H9 (cell line): ENCODE results near the gene NTSR2. TPM values are rescaled to one million over a fixed set of nuclear protein-coding genes. Genes with fewer than 3 reads are reported as not detected.

Source experiments
- DNase-seq: peaks from one replicate; pipeline ENCODE4 v3.0.0-alpha.2; 2017
- H2AFZ ChIP-seq: one replicate; pipeline ENCODE4 v1.6.1; 2013; ENCODE audit warnings: mild to moderate bottlenecking, low read length, control low read depth, moderate library complexity
- H2AK5ac ChIP-seq: 2 replicates; pipeline ENCODE4 v1.6.1; 2013; ENCODE audit warnings: low read length, control low read depth, mixed read lengths; ENCODE audit not compliant: insufficient read length
- H2BK120ac ChIP-seq: one replicate; pipeline ENCODE4 v1.6.1; 2013; ENCODE audit warnings: low read depth, mild to moderate bottlenecking, low read length, control low read depth, inconsistent platforms; ENCODE audit not compliant: poor library complexity, severe bottlenecking
- H2BK12ac ChIP-seq: 2 replicates; pipeline ENCODE4 v1.6.1; 2013; ENCODE audit warnings: low read length, control low read depth, mixed read lengths, low read depth; ENCODE audit not compliant: insufficient read length
- H2BK15ac ChIP-seq: 2 replicates; pipeline ENCODE4 v1.6.1; 2013; ENCODE audit warnings: low read depth, low read length, control low read depth
- H2BK20ac ChIP-seq: one replicate; pipeline ENCODE4 v1.6.1; 2013; ENCODE audit warnings: low read depth, mild to moderate bottlenecking, low read length, control low read depth, inconsistent platforms; ENCODE audit not compliant: poor library complexity, severe bottlenecking
- H2BK5ac ChIP-seq: 2 replicates; pipeline ENCODE4 v1.6.1; 2013; ENCODE audit warnings: low read length, control low read depth, mixed read lengths; ENCODE audit not compliant: insufficient read length
- H3K14ac ChIP-seq: 2 replicates; pipeline ENCODE4 v1.6.1; 2013; ENCODE audit warnings: low read length, control low read depth; ENCODE audit not compliant: insufficient read depth
- H3K18ac ChIP-seq: 2 replicates; pipeline ENCODE4 v1.6.1; 2013; ENCODE audit warnings: low read depth, mild to moderate bottlenecking, mixed read lengths, low read length, control low read depth; ENCODE audit not compliant: insufficient read length
- H3K23ac ChIP-seq: 2 replicates; pipeline ENCODE4 v1.6.1; 2013; ENCODE audit warnings: low read length, control low read depth, mixed read lengths, low read depth; ENCODE audit not compliant: insufficient read length
- H3K23me2 ChIP-seq: 2 replicates; pipeline ENCODE4 v1.6.1; 2013; ENCODE audit warnings: low read depth, mild to moderate bottlenecking, mixed read lengths, low read length, control low read depth; ENCODE audit not compliant: insufficient read length, poor library complexity, severe bottlenecking
- H3K27ac ChIP-seq: 2 replicates; pipeline ENCODE4 v1.5.1; 2013; ENCODE audit warnings: low read length, control low read depth, mixed read lengths, low read depth; ENCODE audit not compliant: insufficient read length
- H3K27me3 ChIP-seq: 2 replicates; pipeline ENCODE4 v1.6.1; 2013; ENCODE audit warnings: low read length, control low read depth, inconsistent platforms; ENCODE audit not compliant: insufficient read depth
- H3K4ac ChIP-seq: 2 replicates; pipeline ENCODE4 v1.6.1; 2013; ENCODE audit warnings: low read depth, mild to moderate bottlenecking, control low read depth, inconsistent platforms, low read length, moderate library complexity
- H3K4me1 ChIP-seq: 2 replicates; pipeline ENCODE4 v1.6.1; 2013; ENCODE audit warnings: low read length, control low read depth, inconsistent platforms; ENCODE audit not compliant: insufficient read depth
- H3K4me2 ChIP-seq: 2 replicates; pipeline ENCODE4 v1.6.1; 2013; ENCODE audit warnings: low read length, control low read depth, mixed read lengths; ENCODE audit not compliant: insufficient read length, insufficient read depth
- H3K56ac ChIP-seq: 2 replicates; pipeline ENCODE4 v1.6.1; 2013; ENCODE audit warnings: low read depth, mild to moderate bottlenecking, mixed read lengths, low read length, control low read depth; ENCODE audit not compliant: insufficient read length
- H3K79me1 ChIP-seq: 2 replicates; pipeline ENCODE4 v1.6.1; 2013; ENCODE audit warnings: low read depth, mild to moderate bottlenecking, moderate library complexity, low read length, control low read depth, inconsistent platforms; ENCODE audit not compliant: insufficient read depth, poor library complexity, severe bottlenecking
- H3K79me2 ChIP-seq: 2 replicates; pipeline ENCODE4 v1.6.1; 2013; ENCODE audit warnings: low read length, control low read depth, inconsistent platforms; ENCODE audit not compliant: insufficient read depth
- H3K9ac ChIP-seq: 2 replicates; pipeline ENCODE4 v1.6.1; 2013; ENCODE audit warnings: low read length, control low read depth, mixed read lengths; ENCODE audit not compliant: insufficient read length; ENCODE audit errors: extremely low read depth
- H3K9me3 ChIP-seq: one replicate; pipeline ENCODE4 v1.6.1; 2013; ENCODE audit warnings: low read depth, low read length, inconsistent platforms; ENCODE audit not compliant: control insufficient read depth
- H3T11ph ChIP-seq: one replicate; pipeline ENCODE4 v1.6.1; 2013; ENCODE audit warnings: mild to moderate bottlenecking, low read length, control low read depth, inconsistent platforms
- H4K20me1 ChIP-seq: one replicate; pipeline ENCODE4 v1.6.1; 2013; ENCODE audit not compliant: control insufficient read depth, insufficient read length, insufficient read depth
- H4K5ac ChIP-seq: 2 replicates; pipeline ENCODE4 v1.6.1; 2013; ENCODE audit warnings: low read depth, mild to moderate bottlenecking, mixed read lengths, low read length, control low read depth; ENCODE audit not compliant: insufficient read length
- H4K8ac ChIP-seq: replicated peaks from 2 replicates; pipeline ENCODE4 v1.6.1; 2013; ENCODE audit warnings: low read length, control low read depth, mixed read lengths, low read depth; ENCODE audit not compliant: insufficient read length
- H4K91ac ChIP-seq: 2 replicates; pipeline ENCODE4 v1.6.1; 2013; ENCODE audit warnings: low read depth, mild to moderate bottlenecking, moderate library complexity, mixed read lengths, low read length, control low read depth; ENCODE audit not compliant: insufficient read length
- H3K27ac Mint-ChIP-seq, 3 experiments: 2 replicates in 2 of 3; 3 replicates in 1 of 3; pipeline ENCODE4 v1.8.0; 2020 to 2021; ENCODE audit warnings: mixed read lengths in 3 of 3, mild to moderate bottlenecking in 1 of 3, moderate library complexity in 1 of 3
- H3K27me3 Mint-ChIP-seq: 2 replicates; pipeline ENCODE4 v1.8.0; 2021; ENCODE audit warnings: low read depth, mild to moderate bottlenecking, moderate library complexity, mixed read lengths
- H3K36me3 Mint-ChIP-seq, 3 experiments: 2 replicates in 2 of 3; 3 replicates in 1 of 3; pipeline ENCODE4 v1.8.0; 2020 to 2021; ENCODE audit warnings: low read depth in 3 of 3, mixed read lengths in 3 of 3; ENCODE audit not compliant: insufficient read depth in 1 of 3
- H3K4me1 Mint-ChIP-seq, 2 experiments: 2 replicates each; pipeline ENCODE4 v1.8.0; 2020; ENCODE audit warnings: mixed read lengths in 2 of 2
- H3K4me3 Mint-ChIP-seq, 2 experiments: 2 replicates in 1 of 2; 3 replicates in 1 of 2; pipeline ENCODE4 v1.8.0; 2020 to 2021; ENCODE audit warnings: mild to moderate bottlenecking in 2 of 2, mixed read lengths in 2 of 2, moderate library complexity in 1 of 2
- H3K9me3 Mint-ChIP-seq, 2 experiments: 2 replicates in 1 of 2; 3 replicates in 1 of 2; pipeline ENCODE4 v1.8.0; 2020; ENCODE audit warnings: mild to moderate bottlenecking in 2 of 2, mixed read lengths in 2 of 2, moderate library complexity in 1 of 2
- WGBS: extraction: QIAGEN DNeasy Blood & Tissue Kit; methylation state at CpG from one replicate; pipeline ENCODE4 v1.1.7; 2013; ENCODE audit warnings: missing lambda C conversion rate, low lambda C conversion rate, mixed read lengths; ENCODE audit not compliant: insufficient read length; ENCODE audit errors: extremely low coverage; 5-methylcytosine and 5-hydroxymethylcytosine counted together
- total RNA-seq: library from RNA; stranded (reverse); gene quantifications from 2 replicates; pipeline ENCODE4 v1.2.1, GENCODE V29; 2021
- TF ChIP-seq, protein P1 (sequence below): fragments of 200-600 bp; sonication (generic); conservative IDR thresholded peaks from 3 replicates; pipeline ENCODE4 v1.8.0; 2021; ENCODE audit warnings: antibody characterized with exemption, mild to moderate bottlenecking

Gene NTSR2
- total RNA-seq, 1 experiment from 2014 or later: not detected

GRCh38 chr2:11696736-11697102 is 26.7 kb upstream of the NTSR2 start:
- Histone ChIP-seq H3K23me2 (no peaks in the 10 kb centered on the region), H3K4me2 (no peak overlapping the region), H4K20me1 (no peaks in the 10 kb centered on the region), H3K27me3 (no peaks in the 10 kb centered on the region), H3T11ph (no peak overlapping the region), H3K79me1 (no peaks in the 10 kb centered on the region), H4K8ac (no peak overlapping the region), H2BK12ac (no peak overlapping the region), H3K79me2 (no peaks in the 10 kb centered on the region), H3K56ac (no peak overlapping the region), H2BK5ac (no peak overlapping the region), H3K4ac (no peak overlapping the region), H2BK120ac (no peak overlapping the region), H4K91ac (no peak overlapping the region), H3K9ac (no peak overlapping the region), H4K5ac (no peak overlapping the region), H2AFZ (no peak overlapping the region), H3K18ac (no peak overlapping the region), H2BK20ac (no peak overlapping the region), H2AK5ac (no peak overlapping the region), H3K4me1 (no peaks in the 10 kb centered on the region), H3K14ac (no peak overlapping the region; the same call in 1 of the 2 replicates), H3K23ac (no peak overlapping the region), H3K9me3 (no peaks in the 10 kb centered on the region), H3K27ac (no peak overlapping the region), H2BK15ac (no peak overlapping the region)
- Mint-ChIP-seq H3K36me3 (no peaks in the 10 kb centered on the region), H3K27me3 (no peaks in the 10 kb centered on the region), H3K4me1 (no peaks in the 10 kb centered on the region; a peak in 1 of 4 replicates), H3K27ac (no peak overlapping the region), H3K9me3 (no peaks in the 10 kb centered on the region), H3K4me3 (no peak overlapping the region)
- DNase-seq: no peak
- TF ChIP-seq, protein P1, sequence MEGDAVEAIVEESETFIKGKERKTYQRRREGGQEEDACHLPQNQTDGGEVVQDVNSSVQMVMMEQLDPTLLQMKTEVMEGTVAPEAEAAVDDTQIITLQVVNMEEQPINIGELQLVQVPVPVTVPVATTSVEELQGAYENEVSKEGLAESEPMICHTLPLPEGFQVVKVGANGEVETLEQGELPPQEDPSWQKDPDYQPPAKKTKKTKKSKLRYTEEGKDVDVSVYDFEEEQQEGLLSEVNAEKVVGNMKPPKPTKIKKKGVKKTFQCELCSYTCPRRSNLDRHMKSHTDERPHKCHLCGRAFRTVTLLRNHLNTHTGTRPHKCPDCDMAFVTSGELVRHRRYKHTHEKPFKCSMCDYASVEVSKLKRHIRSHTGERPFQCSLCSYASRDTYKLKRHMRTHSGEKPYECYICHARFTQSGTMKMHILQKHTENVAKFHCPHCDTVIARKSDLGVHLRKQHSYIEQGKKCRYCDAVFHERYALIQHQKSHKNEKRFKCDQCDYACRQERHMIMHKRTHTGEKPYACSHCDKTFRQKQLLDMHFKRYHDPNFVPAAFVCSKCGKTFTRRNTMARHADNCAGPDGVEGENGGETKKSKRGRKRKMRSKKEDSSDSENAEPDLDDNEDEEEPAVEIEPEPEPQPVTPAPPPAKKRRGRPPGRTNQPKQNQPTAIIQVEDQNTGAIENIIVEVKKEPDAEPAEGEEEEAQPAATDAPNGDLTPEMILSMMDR: no peak
- WGBS: no CpG with 5 or more reads among the region's 9 CpGs
